Gastrocnemius medialis (tissue), 4 donors: Measurements from ENCODE around the gene HSD17B3. TPM values are rescaled to one million over a fixed set of nuclear protein-coding genes. Genes with fewer than 3 reads are reported as not detected.
"Not testable (repeated sequence)": the region's sequence is repeated elsewhere in the genome, so short reads cannot be mapped to it uniquely, and the experiment has no call there.

ENCODE experiments used
- ATAC-seq, 2 donors: fragments of 150-250 bp; one replicate each; pipeline ENCODE4 v1.9.1; 2016
- DNase-seq, 2 donors: peaks; one replicate each; pipeline ENCODE4 v3.0.0-alpha.2; 2019
- H3K27ac ChIP-seq, 4 donors: fragments of 200-600 bp; sonication (generic); 1 replicate in 1 of 4; 2 replicates in 3 of 4; pipeline ENCODE4 v1.5.1; 2016 to 2018; ENCODE audit warnings: mild to moderate bottlenecking in 2 of 4, moderate library complexity in 1 of 4
- H3K27me3 ChIP-seq, 3 donors: fragments of 200-600 bp; sonication (generic) in 2 of 3; 1 replicate in 1 of 3; 2 replicates in 2 of 3; pipeline versions ENCODE4 v1.5.1 to v1.6.0; 2016 to 2019; ENCODE audit warnings: mild to moderate bottlenecking in 1 of 3, moderate library complexity in 1 of 3
- H3K36me3 ChIP-seq, 2 donors: fragments of 200-600 bp; sonication (generic) in 1 of 2; one replicate each; pipeline ENCODE4 v1.5.1; 2017 to 2018
- H3K4me1 ChIP-seq, 2 donors: fragments of 200-600 bp; sonication (generic) in 1 of 2; one replicate each; pipeline ENCODE4 v1.5.1; 2016 to 2017; ENCODE audit warnings: mild to moderate bottlenecking in 2 of 2
- H3K4me3 ChIP-seq, 4 donors: fragments of 200-600 bp; sonication (generic) in 3 of 4; 1 replicate in 1 of 4; 2 replicates in 3 of 4; pipeline ENCODE4 v1.5.1; 2016 to 2019; ENCODE audit warnings: mild to moderate bottlenecking in 2 of 4
- H3K9me3 ChIP-seq, 3 donors: fragments of 200-600 bp; sonication (generic) in 2 of 3; 1 replicate in 1 of 3; 2 replicates in 2 of 3; pipeline ENCODE4 v1.5.1; 2016 to 2019
- POLR2A ChIP-seq, 2 donors: fragments of 450-650 bp; IDR thresholded peaks; one replicate each; pipeline ENCODE4 v1.6.1; 2017; ENCODE audit warnings: antibody characterized with exemption in 2 of 2, mild to moderate bottlenecking in 2 of 2, moderate library complexity in 2 of 2
- in situ Hi-C, 4 donors: fragments of 200-750 bp; cut with MboI; loops; one replicate each; pipeline versions ENCODE4 v1.15.0 to v1.8.0; 2017; ENCODE audit warnings: low sequenced_read_pairs in 4 of 4
- intact Hi-C: fragments of 100-400 bp; cut with DNase I; formaldehyde crosslinking; loops from one replicate; pipeline ENCODE4 v1.15.1; 2023; ENCODE audit warnings: low total_unique reads
- total RNA-seq, 4 donors: library from RNA; depleted of rRNA; stranded (reverse); fragments of >200 nt; gene quantifications; one replicate each; pipeline versions ENCODE4 v1.1.0 to v1.2.3, GENCODE V29; 2016
- TF ChIP-seq, protein P1 (sequence below), 5 experiments: fragments of 450-650 bp in 3 of 5; fragments of 200-600 bp in 2 of 5; sonication (generic) in 2 of 5; IDR thresholded peaks in 4 of 5; conservative IDR thresholded peaks in 1 of 5; 1 replicate in 4 of 5; 2 replicates in 1 of 5; pipeline ENCODE4 v1.5.1; 2016 to 2019; ENCODE audit warnings: antibody characterized with exemption in 5 of 5, mild to moderate bottlenecking in 3 of 5, moderate library complexity in 3 of 5

Gene HSD17B3
- total RNA-seq, 4 donors from 2014 or later = not detected

DNA sequence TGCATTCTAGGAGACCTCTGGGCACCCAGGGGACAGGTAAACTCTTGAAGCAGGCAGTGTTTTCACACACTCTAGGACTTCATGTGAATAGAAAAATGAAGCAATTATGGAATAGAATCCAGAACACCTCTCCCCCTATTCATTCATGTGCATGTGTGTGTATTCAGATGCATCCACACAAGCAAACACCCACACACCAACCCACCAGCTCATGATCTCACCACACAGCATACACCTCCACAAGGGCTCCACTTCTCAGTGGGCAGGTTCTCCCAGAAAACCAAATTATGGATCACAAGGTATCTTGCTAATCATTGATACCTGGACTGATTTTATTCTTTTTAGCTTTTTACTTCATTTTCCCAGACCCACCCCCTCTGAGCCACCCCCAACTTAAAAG lies 21.2 kb upstream of the HSD17B3 start:
- Histone ChIP-seq H3K4me1 (no peaks in the 10 kb centered on the region), H3K27ac (no peak overlapping the region), H3K4me3 (no peak overlapping the region), H3K36me3 (no peaks in the 10 kb centered on the region), H3K9me3 (no peaks in the 10 kb centered on the region), H3K27me3 (no peaks in the 10 kb centered on the region)
- intact Hi-C loops = loop anchor here (10.0 kb wide), 1 partner anchor 242 kb away; no protein-coding TSS in a partner anchor
- in situ Hi-C loops = no loop called here
- ATAC-seq (no peak), DNase-seq (no peak)
- TF ChIP-seq, protein P1, sequence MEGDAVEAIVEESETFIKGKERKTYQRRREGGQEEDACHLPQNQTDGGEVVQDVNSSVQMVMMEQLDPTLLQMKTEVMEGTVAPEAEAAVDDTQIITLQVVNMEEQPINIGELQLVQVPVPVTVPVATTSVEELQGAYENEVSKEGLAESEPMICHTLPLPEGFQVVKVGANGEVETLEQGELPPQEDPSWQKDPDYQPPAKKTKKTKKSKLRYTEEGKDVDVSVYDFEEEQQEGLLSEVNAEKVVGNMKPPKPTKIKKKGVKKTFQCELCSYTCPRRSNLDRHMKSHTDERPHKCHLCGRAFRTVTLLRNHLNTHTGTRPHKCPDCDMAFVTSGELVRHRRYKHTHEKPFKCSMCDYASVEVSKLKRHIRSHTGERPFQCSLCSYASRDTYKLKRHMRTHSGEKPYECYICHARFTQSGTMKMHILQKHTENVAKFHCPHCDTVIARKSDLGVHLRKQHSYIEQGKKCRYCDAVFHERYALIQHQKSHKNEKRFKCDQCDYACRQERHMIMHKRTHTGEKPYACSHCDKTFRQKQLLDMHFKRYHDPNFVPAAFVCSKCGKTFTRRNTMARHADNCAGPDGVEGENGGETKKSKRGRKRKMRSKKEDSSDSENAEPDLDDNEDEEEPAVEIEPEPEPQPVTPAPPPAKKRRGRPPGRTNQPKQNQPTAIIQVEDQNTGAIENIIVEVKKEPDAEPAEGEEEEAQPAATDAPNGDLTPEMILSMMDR (IDR thresholded peaks at IDR 0.05 in 4 of 5, conservative IDR thresholded peaks at IDR 0.05 in 1 of 5) = no peak
- TF ChIP-seq POLR2A (IDR thresholded peaks at IDR 0.05) = no peak

DNA sequence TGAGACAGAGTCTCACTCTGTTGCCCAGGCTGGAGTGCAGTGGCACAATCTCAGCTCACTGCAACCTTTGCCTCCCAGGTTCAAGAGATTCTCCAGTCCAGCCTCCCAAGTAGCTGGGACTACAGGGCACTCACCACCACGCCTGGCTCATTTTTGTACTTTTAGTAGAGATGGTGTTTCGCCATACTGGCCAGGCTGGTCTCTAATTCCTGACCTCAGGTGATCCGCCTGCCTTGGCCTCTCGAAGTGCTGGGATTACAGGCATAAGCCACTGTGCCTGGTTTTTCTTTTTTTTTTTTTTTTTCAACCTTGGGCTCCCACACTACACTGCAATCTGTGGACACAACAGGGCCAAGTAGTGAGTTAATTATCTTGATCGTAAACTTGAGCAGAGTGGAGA lies 20.8 kb upstream of the HSD17B3 start:
- ATAC-seq, H3K36me3 ChIP-seq, H3K9me3 ChIP-seq, DNase-seq, H3K4me3 ChIP-seq, in situ Hi-C loops, H3K27ac ChIP-seq, H3K27me3 ChIP-seq, H3K4me1 ChIP-seq: not testable (repeated sequence)
- intact Hi-C loops = loop anchor here (10.0 kb wide), 1 partner anchor 242 kb away; no protein-coding TSS in a partner anchor

DNA sequence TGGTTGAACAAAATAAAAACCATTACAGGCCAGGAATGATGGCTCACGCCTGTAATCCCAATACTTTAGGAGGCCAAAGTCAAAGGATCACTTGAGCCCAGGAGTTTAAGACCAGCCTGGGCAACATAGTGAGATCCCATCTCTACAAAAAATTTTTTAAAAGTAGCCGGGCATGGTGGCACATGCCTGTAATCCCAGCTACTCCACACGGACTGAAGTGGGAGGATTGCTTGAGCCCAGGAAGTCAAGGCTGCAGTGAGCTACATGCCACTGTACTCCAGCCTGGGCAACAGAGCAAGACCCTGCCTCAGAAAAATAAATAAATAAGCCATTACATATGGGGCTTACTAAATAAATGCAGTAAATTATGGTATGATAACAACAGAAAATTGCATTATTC lies 20.2 kb upstream of the HSD17B3 start:
- H3K4me1 ChIP-seq, H3K27me3 ChIP-seq, H3K27ac ChIP-seq, H3K9me3 ChIP-seq, in situ Hi-C loops, H3K4me3 ChIP-seq, DNase-seq, ATAC-seq, H3K36me3 ChIP-seq: not testable (repeated sequence)
- intact Hi-C loops = loop anchor here (10.0 kb wide), 1 partner anchor 243 kb away; no protein-coding TSS in a partner anchor

DNA sequence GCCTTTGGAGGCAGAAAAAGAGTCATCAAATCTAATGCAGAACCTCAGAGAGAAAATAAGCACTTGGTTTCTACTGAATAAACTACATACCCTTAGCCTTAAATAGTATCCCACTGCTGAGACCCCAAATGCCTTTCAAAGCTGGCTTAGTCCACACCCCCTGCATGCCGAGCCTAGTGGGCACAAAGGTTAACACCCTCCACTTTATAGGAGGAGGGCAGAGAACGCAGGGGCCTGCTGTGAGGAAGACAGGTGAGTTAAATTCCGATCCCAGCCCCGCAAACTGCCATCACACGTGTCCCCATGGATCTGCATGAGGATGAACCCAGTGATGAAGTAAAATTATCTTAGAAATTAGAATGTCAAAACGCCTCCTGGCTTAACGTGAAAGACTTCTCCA lies 19.5 kb upstream of the HSD17B3 start:
- Histone ChIP-seq H3K27ac (no peak overlapping the region), H3K36me3 (no peaks in the 10 kb centered on the region), H3K9me3 (no peaks in the 10 kb centered on the region), H3K27me3 (no peaks in the 10 kb centered on the region), H3K4me1 (no peaks in the 10 kb centered on the region), H3K4me3 (no peak overlapping the region)
- no peak for TF ChIP-seq POLR2A (IDR thresholded peaks at IDR 0.05)
- TF ChIP-seq, protein P1 (IDR thresholded peaks at IDR 0.05 in 4 of 5, conservative IDR thresholded peaks at IDR 0.05 in 1 of 5) = no peak
- intact Hi-C loops = loop anchor here (10.0 kb wide), 1 partner anchor 243 kb away; no protein-coding TSS in a partner anchor
- DNase-seq = no peak
- no peak for ATAC-seq
- in situ Hi-C loops = no loop called here

DNA sequence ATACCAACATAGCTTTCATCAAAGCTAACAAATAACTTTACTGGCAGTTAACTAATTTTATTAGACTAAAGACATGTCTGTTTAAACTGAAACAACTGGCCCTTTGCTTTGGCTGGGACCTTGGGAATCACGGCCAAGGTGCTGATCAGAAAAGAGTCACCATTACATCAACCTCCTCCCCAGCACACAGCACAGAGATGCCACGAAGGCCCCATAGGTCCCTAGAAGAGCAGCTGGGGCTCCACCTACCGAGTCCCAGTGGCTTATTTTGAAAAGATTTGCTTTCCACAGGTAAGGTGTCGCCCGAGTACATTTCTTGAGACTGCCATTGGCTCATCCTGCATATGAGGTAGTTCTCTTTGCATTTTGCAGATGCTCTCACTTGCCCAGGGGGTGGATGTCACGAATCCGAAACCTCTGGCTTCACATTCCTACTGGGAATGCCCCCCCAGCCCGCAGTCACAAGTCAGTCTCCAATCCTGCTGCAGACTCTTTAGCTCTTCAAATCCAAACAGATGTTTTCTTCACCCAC lies 18.8 kb upstream of the HSD17B3 start:
- ATAC-seq (no peak), DNase-seq (no peak)
- TF ChIP-seq, protein P1 (IDR thresholded peaks at IDR 0.05 in 4 of 5, conservative IDR thresholded peaks at IDR 0.05 in 1 of 5) = no peak
- TF ChIP-seq POLR2A (IDR thresholded peaks at IDR 0.05) = no peak
- in situ Hi-C loops = no loop called here
- Histone ChIP-seq H3K27me3 (no peaks in the 10 kb centered on the region), H3K9me3 (no peaks in the 10 kb centered on the region), H3K27ac (no peak overlapping the region), H3K4me1 (no peaks in the 10 kb centered on the region), H3K36me3 (no peaks in the 10 kb centered on the region), H3K4me3 (no peak overlapping the region)
- intact Hi-C loops = loop anchor here (10.0 kb wide), 1 partner anchor 244 kb away; no protein-coding TSS in a partner anchor
